GM12872 (cell line): ENCODE measurements around the gene SDK1.

ENCODE experiments used
- CTCF ChIP-seq: IDR thresholded peaks from 3 replicates; pipeline ENCODE4 v1.5.1; 2011; ENCODE audit warnings: low read depth, mild to moderate bottlenecking, low read length, moderate library complexity; ENCODE audit not compliant: insufficient read depth

SDK1 gene

DNA sequence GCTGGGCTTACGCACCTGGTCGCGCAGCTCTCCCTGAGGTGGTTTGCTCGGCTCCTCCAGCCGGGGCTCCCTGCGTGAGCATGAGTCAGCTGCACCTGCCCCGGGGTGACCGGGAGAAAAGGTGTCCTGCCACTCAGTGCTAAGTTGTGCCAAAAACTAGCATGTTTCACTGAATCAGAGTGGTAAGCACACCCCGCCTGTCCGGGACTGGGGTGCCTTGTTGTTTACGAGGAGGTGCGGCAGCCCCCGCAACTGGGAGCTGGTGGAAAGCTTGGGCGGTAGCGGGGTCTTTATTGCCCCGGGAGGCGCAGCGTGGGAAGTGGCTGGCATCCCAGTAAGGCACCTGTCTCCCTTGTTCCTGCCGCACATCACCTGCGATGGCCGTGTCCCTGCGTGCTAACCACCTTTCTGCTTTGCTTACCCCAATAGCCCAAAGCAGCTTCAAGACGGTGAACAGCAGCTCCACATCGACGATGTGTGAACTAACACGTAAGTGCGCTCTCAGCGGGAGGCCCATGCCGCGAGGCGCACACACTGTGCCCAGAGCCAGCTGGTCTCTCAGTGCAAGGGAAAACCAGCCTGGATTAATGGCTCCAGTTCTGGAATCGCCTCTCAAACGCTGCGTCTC lies 874.4 kb downstream of the SDK1 start:
- no peak for TF ChIP-seq CTCF

- no peak for TF ChIP-seq CTCF
Observed at GRCh38 chr7:4177001-4177400, 875.9 kb downstream of the SDK1 start.

DNA sequence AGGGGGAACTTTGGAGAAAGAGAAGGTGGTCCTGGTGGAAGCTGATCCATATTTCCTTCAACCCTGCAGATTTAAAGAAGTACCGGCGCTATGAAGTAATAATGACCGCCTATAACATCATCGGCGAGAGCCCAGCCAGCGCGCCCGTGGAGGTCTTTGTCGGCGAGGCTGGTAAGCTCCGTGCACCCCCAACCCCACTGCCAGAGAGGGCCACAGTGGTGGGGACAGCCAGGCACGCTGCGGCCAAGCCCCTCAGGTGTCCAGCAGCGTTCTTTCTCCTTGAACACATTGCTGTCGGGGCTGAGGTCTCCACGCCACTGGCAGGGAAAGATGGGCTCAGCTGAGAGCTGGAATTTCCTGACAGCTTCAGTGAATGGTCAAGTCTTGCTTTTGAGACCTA lies 877.4 kb downstream of the SDK1 start:
- no peak for TF ChIP-seq CTCF

GRCh38 chr7:4178916-4179687 lies 878.0 kb downstream of the SDK1 start:
- no peak for TF ChIP-seq CTCF

GRCh38 chr7:4179688-4180380 lies 878.8 kb downstream of the SDK1 start:
- TF ChIP-seq CTCF = no peak

- no peak for TF ChIP-seq CTCF
Observed at GRCh38 chr7:4181446-4181845, 880.4 kb downstream of the SDK1 start.

- no peak for TF ChIP-seq CTCF
Observed at GRCh38 chr7:4182605-4183300, 881.7 kb downstream of the SDK1 start.
